ENCODE results near the gene PACSIN1. TPM values are rescaled to one million over a fixed set of nuclear protein-coding genes. Genes with fewer than 3 reads are reported as not detected.

The PACSIN1 gene
- total and polyA plus RNA-seq, 10 of the 15 experiments (the other 5 are each of a cell fraction or from before 2014, with no cell fraction given), result 0.50 to 9.4 (median 2.8) TPM

DNA sequence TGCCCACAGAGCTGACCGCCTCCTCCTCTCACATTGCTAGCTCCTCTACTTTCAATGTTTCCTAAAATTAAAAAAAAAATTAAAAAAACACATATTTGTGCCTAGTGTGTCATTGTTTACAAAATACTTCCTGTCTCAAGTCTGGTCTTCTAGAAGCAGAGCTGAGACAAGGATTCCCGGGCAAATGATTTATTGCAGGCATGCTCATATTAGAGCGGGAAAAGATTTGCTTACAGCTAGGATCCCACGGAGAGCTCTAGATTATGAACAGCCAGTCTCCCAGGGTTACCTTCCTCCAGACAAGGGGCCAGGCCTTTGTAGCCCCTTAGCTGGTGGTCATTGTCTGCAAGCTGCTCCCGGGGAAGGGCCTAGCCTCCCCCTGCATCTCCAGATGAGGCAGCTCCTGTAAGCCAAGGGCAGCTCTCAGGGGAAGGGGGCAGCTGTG lies 9.4 kb downstream of the PACSIN1 start:
- no peaks in the 10 kb centered on the region for H4K20me1 ChIP-seq (ENCODE audit: control insufficient read depth, insufficient read depth)
- RAD21 ChIA-PET (ENCODE audit: unreplicated experiment), result interaction anchor here (1.1 to 2.7 kb wide), 5 partner anchors 9 to 60 kb away, joined by 3 to 11 read pairs (median 5); no protein-coding TSS in a partner anchor

More for the DNA sequence above, 9.4 kb downstream of the PACSIN1 start:
- ChIA-PET CTCF (interaction anchor here (0.8 to 2.3 kb wide), 4 partner anchors 13 to 273 kb away, joined by 3 to 9 read pairs (median 4); no protein-coding TSS in a partner anchor), POLR2A (interaction anchor here (1.1 to 1.4 kb wide), 3 partner anchors 9 to 48 kb away, joined by 3 to 7 read pairs (median 3); no protein-coding TSS in a partner anchor), SMC1A (ENCODE audit: uncharacterized antibody, unreplicated experiment) (interaction anchor here (0.6 to 2.2 kb wide), 7 partner anchors 8 to 421 kb away, joined by 3 to 11 read pairs (median 4); no protein-coding TSS in a partner anchor)
- Histone ChIP-seq H3K27ac (ENCODE audit: control insufficient read depth, insufficient read depth) (no peak overlapping the region), H3K27me3 (replicated peaks in 1 of 2; ENCODE audit: control insufficient read depth in 2 of 2, insufficient read depth in 2 of 2, low read length in 1 of 2) (no peaks in the 10 kb centered on the region), H3K36me3 (ENCODE audit: control insufficient read depth in 2 of 2, insufficient read depth in 2 of 2, low read length in 1 of 2) (no peaks in the 10 kb centered on the region), H3K4me1 (ENCODE audit: control insufficient read depth, insufficient read depth, low read length) (no peaks in the 10 kb centered on the region), H3K79me2 (ENCODE audit: control insufficient read depth, insufficient read depth, low read length) (no peaks in the 10 kb centered on the region), H3K9me3 (replicated peaks; ENCODE audit: control insufficient read depth, insufficient read depth, low read length) (no peaks in the 10 kb centered on the region), H3K4me2 (ENCODE audit: control insufficient read depth, insufficient read depth) (no peak overlapping the region), H2AFZ (ENCODE audit: control insufficient read depth, low read depth, low read length) (no peak overlapping the region), H3K4me3 (no peak overlapping the region), H3K9ac (ENCODE audit: control insufficient read depth, insufficient read depth, low read length) (no peak overlapping the region)
- no peak for TF ChIP-seq IRF3 (IDR thresholded peaks at IDR 0.05)
- TF ChIP-seq, protein P1, sequence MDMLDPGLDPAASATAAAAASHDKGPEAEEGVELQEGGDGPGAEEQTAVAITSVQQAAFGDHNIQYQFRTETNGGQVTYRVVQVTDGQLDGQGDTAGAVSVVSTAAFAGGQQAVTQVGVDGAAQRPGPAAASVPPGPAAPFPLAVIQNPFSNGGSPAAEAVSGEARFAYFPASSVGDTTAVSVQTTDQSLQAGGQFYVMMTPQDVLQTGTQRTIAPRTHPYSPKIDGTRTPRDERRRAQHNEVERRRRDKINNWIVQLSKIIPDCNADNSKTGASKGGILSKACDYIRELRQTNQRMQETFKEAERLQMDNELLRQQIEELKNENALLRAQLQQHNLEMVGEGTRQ (IDR thresholded peaks at IDR 0.05; ENCODE audit: borderline replicate concordance, low read depth, low read length), result no peak
- no peak for TF ChIP-seq HSF1 (IDR thresholded peaks at IDR 0.05; ENCODE audit: low read depth, low read length)
- no peak for TF ChIP-seq E2F8 (IDR thresholded peaks at IDR 0.05; ENCODE audit: low read depth, partially characterized antibody)
- TF ChIP-seq POLR2AphosphoS2 (IDR thresholded peaks at IDR 0.05; ENCODE audit: low read depth, low read length), result no peak
- no peak for TF ChIP-seq ETV6 (conservative IDR thresholded peaks at IDR 0.05 in 1 of 2, IDR thresholded peaks at IDR 0.05 in 1 of 2; ENCODE audit: borderline replicate concordance in 1 of 2, low read depth in 1 of 2)
- TF ChIP-seq FOXK2 (IDR thresholded peaks at IDR 0.05), result no peak
- TF ChIP-seq PBX3 (IDR thresholded peaks at IDR 0.05; ENCODE audit: insufficient replicate concordance, low read depth, low read length), result no peak
- no peak for TF ChIP-seq LARP7 (IDR thresholded peaks at IDR 0.05)
- no peak for TF ChIP-seq POU2F2 (IDR thresholded peaks at IDR 0.05; ENCODE audit: borderline replicate concordance, low read depth, low read length)
- no peak for TF ChIP-seq TARDBP (IDR thresholded peaks at IDR 0.05; ENCODE audit: borderline replicate concordance)
- TF ChIP-seq EZH2 (IDR thresholded peaks at IDR 0.05; ENCODE audit: borderline replicate concordance, control insufficient read depth, low read depth, low read length), result no peak
- no peak for TF ChIP-seq BHLHE40 (IDR thresholded peaks at IDR 0.05; ENCODE audit: borderline replicate concordance in 1 of 2, low read depth in 2 of 2, low read length in 1 of 2)
- intact Hi-C loops (cut with micrococcal nuclease; ENCODE audit: unreplicated experiment), result no loop called here
- ATAC-seq, result no peak
- no peak for DNase-seq (ENCODE audit: low read depth, low spot score)
- FAIRE-seq, result no peak
- in situ Hi-C loops (cut with MboI), result no loop called here
- WGBS (ENCODE audit: insufficient coverage, insufficient replicate concordance, low lambda C conversion rate, missing lambda C conversion rate), result 80% methylated on average over 5 of the region's 5 CpGs
- BruUV-seq (replicated peaks), result no TSS peak

Measured in GM12878 (cell line).